GM19324 (cell line): ENCODE data around the gene ZNF775.

Source experiments
- ATAC-seq: cut with Tn5 transposase; IDR thresholded peaks from one replicate; pipeline ENCODE4 v1.9.1; 2021; ENCODE audit warnings: mild to moderate bottlenecking, moderate library complexity; ENCODE audit not compliant: unreplicated experiment, low FRiP score

ZNF775 gene

GRCh38 chr7:150344299-150344698 lies 34.8 kb upstream of the ZNF775 start:
- ATAC-seq: no peak

GRCh38 chr7:150345012-150345411 lies 34.1 kb upstream of the ZNF775 start:
- no peak for ATAC-seq

- no peak for ATAC-seq
These were observed 32.2 kb upstream of the ZNF775 start for GRCh38 chr7:150346922-150347321.

DNA sequence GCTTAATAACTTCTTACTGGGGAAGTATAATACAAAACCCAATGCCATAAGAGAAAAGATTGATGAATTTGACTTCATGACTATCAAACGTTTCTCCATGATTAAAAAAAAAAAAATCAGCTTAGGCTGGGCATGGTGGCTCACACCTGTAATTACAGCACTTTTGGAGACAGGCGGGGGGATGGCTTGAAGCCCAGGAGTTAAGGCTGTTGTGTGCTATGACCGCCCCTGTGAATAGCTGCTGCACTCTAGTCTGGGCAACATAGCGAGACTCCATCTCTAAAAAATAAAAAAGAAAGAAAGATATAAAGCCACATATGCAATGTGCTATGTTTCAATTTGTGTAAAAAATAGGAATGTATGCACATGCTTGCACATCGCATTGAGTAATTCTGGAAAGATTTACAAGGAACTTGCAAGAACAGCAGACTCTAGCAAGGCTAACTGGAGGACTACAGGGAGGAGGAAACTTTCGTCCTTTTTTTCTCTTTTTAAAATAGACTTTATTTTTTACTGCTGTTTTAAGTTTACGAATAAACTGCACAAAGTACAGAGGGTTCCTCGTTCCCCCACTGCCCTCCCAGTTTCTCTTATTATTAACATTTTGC lies 27.4 kb upstream of the ZNF775 start:
- no peak for ATAC-seq

DNA sequence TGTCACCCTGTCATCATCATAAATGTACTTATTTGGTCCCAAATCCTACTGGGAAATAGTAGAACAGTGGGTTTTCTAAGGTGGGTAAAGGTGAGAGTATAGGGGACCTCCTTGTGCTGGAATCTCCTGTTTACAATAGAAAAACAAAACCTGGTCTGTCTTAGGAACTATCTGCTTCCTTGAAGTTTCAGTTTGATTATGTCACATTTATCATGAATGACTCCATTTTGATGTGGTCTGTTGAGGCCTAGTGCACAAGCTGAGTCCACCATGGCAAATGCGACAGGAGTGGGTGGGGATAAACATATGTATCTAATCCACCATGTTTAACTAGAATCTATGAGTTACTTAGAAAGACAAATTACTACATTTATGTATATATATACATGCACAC lies 23.5 kb upstream of the ZNF775 start:
- no peak for ATAC-seq

DNA sequence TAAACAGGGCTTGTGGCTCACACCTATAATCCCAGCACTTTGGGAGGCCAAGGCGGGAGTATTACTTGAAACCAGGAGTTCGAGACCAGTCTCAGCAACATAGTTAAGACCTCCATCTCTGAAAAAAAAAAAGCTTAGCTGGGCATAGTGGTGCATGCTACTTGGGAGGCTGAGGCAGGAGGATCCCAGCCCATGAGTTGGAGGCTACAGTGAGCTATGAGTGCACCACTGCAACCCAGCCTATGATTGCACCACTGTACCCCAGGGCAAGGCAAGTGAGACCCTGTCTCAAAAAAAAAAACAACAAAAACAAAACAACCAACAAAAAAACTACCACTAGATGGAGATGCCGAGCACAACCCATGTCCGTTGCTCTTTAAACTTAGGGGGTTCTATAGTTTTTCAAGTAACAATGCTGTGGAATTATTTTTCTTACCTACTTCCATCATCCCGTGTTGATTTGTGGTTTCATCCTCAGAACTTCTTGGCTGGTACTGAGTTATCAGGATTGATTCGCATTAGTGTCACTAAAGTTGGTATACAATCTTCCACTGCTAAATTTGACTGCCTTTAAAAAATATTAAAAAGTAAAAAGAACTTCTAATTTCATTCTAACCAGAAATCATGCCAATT lies 22.7 kb upstream of the ZNF775 start:
- no peak for ATAC-seq

DNA sequence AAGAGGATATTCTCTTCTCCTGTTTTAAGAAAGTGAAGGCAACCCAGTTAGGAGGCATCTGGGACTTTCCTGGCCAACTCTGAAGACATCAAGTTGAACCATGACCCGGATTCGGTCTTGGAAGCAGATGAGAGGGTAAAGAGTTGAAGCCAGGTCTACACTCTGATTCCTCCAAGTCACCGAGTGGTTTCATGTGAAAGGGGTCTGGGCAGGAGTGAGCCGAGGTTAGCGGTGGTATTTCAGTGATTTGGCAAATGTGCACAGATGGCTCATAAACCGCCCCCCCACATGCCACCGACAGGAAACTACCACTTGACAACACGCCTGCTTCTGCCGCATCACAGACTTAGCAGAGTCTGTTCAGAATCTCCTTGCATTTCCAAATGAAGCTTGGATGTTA lies 21.9 kb upstream of the ZNF775 start:
- no peak for ATAC-seq

DNA sequence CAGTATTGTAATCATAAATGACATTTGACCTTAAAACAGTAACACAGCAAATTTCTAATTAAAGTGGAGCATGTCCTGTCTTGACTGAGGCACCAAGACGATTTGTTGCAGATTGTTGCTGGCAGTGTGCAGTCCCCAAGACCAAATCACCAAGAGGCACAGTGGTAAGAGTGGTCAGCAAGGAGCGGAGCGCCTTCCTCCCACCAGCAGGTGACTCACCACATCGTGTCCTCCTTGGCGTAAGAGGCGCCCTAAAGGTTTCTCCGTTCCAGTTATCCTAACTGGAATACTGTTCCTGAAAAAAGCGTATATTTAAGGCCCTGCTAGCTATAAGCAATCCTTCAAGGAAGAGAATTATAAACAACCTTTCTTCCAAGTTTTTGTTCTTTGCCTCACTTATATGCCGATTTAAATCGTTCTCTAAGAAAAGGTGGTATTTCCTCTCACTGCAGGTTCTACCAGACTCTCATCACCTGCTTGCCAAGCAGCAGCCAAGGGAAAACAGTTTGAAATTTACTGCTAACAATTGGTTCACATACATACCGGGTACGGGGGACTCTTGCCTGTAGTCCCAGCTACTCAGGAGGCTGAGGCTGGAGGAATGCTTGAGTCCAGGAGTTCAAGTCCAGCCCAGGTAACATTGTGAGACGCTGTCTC lies 21.2 kb upstream of the ZNF775 start:
- no peak for ATAC-seq

DNA sequence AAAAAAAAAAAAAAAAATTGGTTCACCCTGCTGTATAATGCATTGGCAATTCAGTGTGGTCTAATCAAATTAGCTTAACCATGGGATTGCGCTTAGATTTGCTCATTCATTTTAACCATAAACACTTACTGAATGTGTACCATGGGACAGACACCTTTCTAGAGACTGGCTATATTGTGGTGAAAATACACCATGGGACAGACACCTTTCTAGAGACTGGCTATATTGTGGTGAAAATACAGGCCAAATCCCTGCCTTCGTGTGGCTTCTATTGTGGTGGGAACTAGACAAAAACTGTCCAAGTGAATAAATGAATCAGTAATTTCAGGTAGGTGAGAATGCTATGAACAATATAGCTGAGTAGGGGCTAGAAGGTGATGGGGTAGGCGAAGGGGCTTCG lies 20.7 kb upstream of the ZNF775 start:
- no peak for ATAC-seq

- ATAC-seq: no peak
These were observed 20.0 kb upstream of the ZNF775 start for GRCh38 chr7:150358988-150359621.

- no peak for ATAC-seq
These were observed 19.3 kb upstream of the ZNF775 start for GRCh38 chr7:150359622-150360362.

DNA sequence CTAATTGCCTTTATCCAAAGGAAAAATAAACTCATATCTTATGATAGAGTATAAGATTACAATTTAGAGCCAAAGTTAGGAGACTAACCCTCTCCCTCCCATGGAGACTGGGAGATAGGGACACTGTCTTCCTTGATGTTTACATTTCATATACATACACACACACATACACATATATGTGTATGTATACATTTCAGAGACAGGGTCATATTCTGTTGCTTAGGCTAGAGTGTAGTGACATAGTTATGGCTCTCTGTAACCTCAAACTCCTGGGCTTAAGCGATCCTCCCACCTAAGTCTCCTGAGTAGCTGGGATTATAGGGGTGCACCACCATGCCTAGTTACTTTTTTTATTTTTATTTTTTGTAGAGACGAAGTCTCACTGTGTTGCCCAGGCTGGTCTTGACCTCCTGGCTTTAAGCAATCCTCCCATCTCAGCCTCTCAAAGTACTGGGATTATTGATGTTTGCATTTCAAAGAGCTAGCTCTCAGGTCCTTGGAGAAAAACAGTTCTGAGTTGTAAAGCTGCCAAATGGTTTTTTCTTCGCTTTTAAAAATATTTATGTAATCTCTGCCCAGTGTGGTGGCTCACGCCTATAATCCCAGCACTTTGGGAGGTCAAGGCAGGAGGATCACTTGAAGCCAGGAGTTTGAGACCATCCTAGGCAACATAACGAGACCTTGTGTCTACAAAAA lies 18.6 kb upstream of the ZNF775 start:
- no peak for ATAC-seq

GRCh38 chr7:150361402-150361801 lies 17.7 kb upstream of the ZNF775 start:
- no peak for ATAC-seq

DNA sequence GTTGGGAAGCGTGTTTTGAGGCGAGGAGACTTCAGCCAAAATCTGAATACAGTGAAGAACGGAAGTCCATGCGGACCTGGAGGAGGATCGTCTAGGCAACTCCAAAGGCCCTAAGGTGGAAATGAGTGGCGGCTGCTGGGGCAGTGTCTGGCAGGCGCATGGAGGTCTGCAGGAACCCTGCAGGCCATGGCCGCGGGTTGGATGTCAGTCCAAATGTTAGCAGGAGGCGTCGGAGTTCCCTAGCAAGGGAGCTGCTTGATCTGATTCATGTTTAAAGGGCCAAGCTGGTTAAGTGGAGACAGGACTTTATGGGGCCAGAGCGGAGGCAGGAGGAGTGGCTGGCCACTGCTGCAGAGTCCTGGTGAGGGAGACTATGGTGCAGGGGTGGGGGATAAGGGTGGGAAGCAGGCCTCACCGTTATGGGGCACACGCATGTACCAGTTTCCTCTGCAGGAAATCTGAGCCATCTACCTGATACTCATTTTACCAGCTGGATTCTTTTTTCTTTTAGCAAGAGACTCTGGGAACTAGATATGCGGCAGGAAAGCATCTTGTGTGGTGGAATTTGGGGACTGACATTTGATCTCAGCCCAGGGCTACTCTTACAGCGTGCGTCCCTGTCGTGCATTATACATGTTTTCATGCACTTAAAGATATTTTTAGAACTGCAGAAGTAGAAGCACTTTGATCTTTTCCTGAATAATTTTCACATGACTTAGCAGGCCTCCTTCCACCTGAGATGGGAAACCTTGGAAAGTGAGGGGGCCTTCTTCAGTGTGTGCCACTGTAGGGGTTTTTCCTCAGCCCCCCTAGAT lies 17.1 kb upstream of the ZNF775 start:
- ATAC-seq: no peak

- no peak for ATAC-seq
These were observed 15.8 kb upstream of the ZNF775 start for GRCh38 chr7:150363370-150363769.

- ATAC-seq: no peak
These were observed 15.3 kb upstream of the ZNF775 start for GRCh38 chr7:150363872-150364271.

- no peak for ATAC-seq
These were observed 13.9 kb upstream of the ZNF775 start for GRCh38 chr7:150365194-150365593.

- no peak for ATAC-seq
These were observed 13.3 kb upstream of the ZNF775 start for GRCh38 chr7:150365673-150366398.

GRCh38 chr7:150367677-150368095 lies 11.4 kb upstream of the ZNF775 start:
- no peak for ATAC-seq
